ENCODE measurements around the gene IGFALS. TPM values are rescaled to one million over a fixed set of nuclear protein-coding genes. Genes with fewer than 3 reads are reported as not detected.

The IGFALS gene
- total RNA-seq, 4 donors from 2014 or later = 0.42 to 2.4 (median 1.1) TPM

GRCh38 chr16:1745900-1746692 is 47.4 kb downstream of the IGFALS start:
- Histone ChIP-seq H3K4me1 (no peaks in the 10 kb centered on the region), H3K4me3 (no peak overlapping the region), H3K27ac (peak overlapping the region; percentile 36), H3K27me3 (no peaks in the 10 kb centered on the region), H3K36me3 (peaks cover 89% of the 10 kb centered on the region), H3K9me3 (no peaks in the 10 kb centered on the region)
- DNase-seq (ENCODE audit: low spot score in 2 of 2) = no peak
- 89% methylated on average over 26 of the region's 29 CpGs for whole genome bisulfite sequencing
- TF ChIP-seq EP300 (IDR thresholded peaks at IDR 0.05) (no peak), POLR2A (IDR thresholded peaks at IDR 0.05) (no peak), POLR2AphosphoS5 (IDR thresholded peaks at IDR 0.05) (no peak), CTCF (IDR thresholded peaks at IDR 0.05) (no peak)

- DNase-seq (ENCODE audit: low spot score in 2 of 2) = no peak
- no peak for TF ChIP-seq POLR2A (IDR thresholded peaks at IDR 0.05)
- no peak for TF ChIP-seq POLR2AphosphoS5 (IDR thresholded peaks at IDR 0.05)
- no peak for TF ChIP-seq EP300 (IDR thresholded peaks at IDR 0.05)
- no peak for TF ChIP-seq CTCF (IDR thresholded peaks at IDR 0.05)
- Histone ChIP-seq H3K9me3 (no peaks in the 10 kb centered on the region), H3K4me1 (no peaks in the 10 kb centered on the region), H3K4me3 (no peak overlapping the region), H3K36me3 (peaks cover 89% of the 10 kb centered on the region), H3K27me3 (no peaks in the 10 kb centered on the region), H3K27ac (peak overlapping the region; percentile 36)
- 91% methylated on average over 20 of the region's 25 CpGs for WGBS
These were observed 48.2 kb downstream of the IGFALS start for GRCh38 chr16:1745181-1745899.

GRCh38 chr16:1744338-1744840 is 49.1 kb downstream of the IGFALS start:
- no peak for DNase-seq (ENCODE audit: low spot score in 2 of 2)
- Histone ChIP-seq H3K27ac (no peak overlapping the region), H3K4me1 (no peaks in the 10 kb centered on the region), H3K27me3 (no peaks in the 10 kb centered on the region), H3K4me3 (no peak overlapping the region), H3K9me3 (no peaks in the 10 kb centered on the region), H3K36me3 (peaks cover 80% of the 10 kb centered on the region)
- 92% methylated on average over 18 of the region's 24 CpGs for WGBS
- TF ChIP-seq CTCF (IDR thresholded peaks at IDR 0.05) (no peak), POLR2AphosphoS5 (IDR thresholded peaks at IDR 0.05) (no peak), POLR2A (IDR thresholded peaks at IDR 0.05) (no peak), EP300 (IDR thresholded peaks at IDR 0.05) (no peak)

- no peak for DNase-seq (ENCODE audit: low spot score in 2 of 2)
- no peaks in the 10 kb centered on the region for H3K4me1 ChIP-seq
- TF ChIP-seq POLR2A (IDR thresholded peaks at IDR 0.05) (no peak), CTCF (IDR thresholded peaks at IDR 0.05) (no peak)
- H3K36me3 ChIP-seq = peaks cover 73% of the 10 kb centered on the region
- H3K4me3 ChIP-seq = no peak overlapping the region
- WGBS = 92% methylated on average over 12 of the region's 32 CpGs
- H3K9me3 ChIP-seq = no peaks in the 10 kb centered on the region
- H3K27ac ChIP-seq = no peak overlapping the region
- H3K27me3 ChIP-seq = no peaks in the 10 kb centered on the region
These were observed 49.8 kb downstream of the IGFALS start for GRCh38 chr16:1743376-1744337.

All from suprapubic skin (tissue), 4 donors.